Measurements from ENCODE around the gene NFKBIE.

GRCh38 chr6:44247338-44248302 lies 17.7 kb downstream of the NFKBIE start:
- no peak for TF ChIP-seq CTCF (conservative IDR thresholded peaks at IDR 0.05; ENCODE audit: low read depth in 2 of 2)
- TF ChIP-seq POLR2AphosphoS5 (IDR thresholded peaks at IDR 0.05; ENCODE audit: low read depth), result peak; percentile 5; the same call in 1 of the 2 replicates
- peak; percentile 36; the same call in 1 of the 2 replicates for TF ChIP-seq CREB1 (CRISPR knock-in tag; IDR thresholded peaks at IDR 0.05; ENCODE audit: low read depth)
- TF ChIP-seq REST (IDR thresholded peaks at IDR 0.05; ENCODE audit: unreplicated experiment), result no peak
- no peak for TF ChIP-seq JUNB (IDR thresholded peaks at IDR 0.05; ENCODE audit: unreplicated experiment)
- TF ChIP-seq EZH2 (IDR thresholded peaks at IDR 0.05; ENCODE audit: low read depth, unreplicated experiment), result no peak
- no peak for TF ChIP-seq EZH2phosphoT487 (IDR thresholded peaks at IDR 0.05; ENCODE audit: unreplicated experiment)
- TF ChIP-seq ETS1 (IDR thresholded peaks at IDR 0.05), result no peak; the same call in 1 of the 2 replicates

All from GM23338 (cell line).